ENCODE results near the gene KSR1. TPM values are rescaled to one million over a fixed set of nuclear protein-coding genes. Genes with fewer than 3 reads are reported as not detected.

Gene KSR1
- total RNA-seq, 1 experiment from 2014 or later = 41.7 TPM

DNA sequence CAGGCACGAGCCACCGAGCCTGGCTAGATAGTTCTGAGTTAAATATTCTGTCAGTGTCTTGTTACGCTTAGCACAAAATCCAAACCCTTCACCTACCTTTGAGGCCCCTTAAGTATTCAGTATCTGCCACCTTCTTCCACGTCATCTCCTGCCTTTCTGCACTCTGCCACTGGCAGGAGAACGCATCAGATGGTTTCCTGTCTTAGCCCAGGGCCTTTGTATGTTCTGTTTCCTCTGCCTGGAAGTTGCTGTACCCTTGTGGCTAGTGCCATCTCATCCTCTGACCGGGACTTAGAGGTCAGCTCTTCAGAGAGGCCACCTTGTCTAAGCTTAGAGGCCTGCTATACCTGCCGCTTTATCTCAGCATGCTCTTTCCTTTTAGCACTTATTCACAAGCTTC lies 107.3 kb downstream of the KSR1 start:
- no peak for DNase-seq (ENCODE audit: low spot score)
- Histone ChIP-seq H3K36me3 (ENCODE audit: insufficient read depth, low read length, poor library complexity, severe bottlenecking) (no peaks in the 10 kb centered on the region), H3K4me3 (ENCODE audit: low read depth, low read length, poor library complexity, severe bottlenecking) (no peak overlapping the region), H3K9me3 (ENCODE audit: low read depth, low read length, poor library complexity, severe bottlenecking) (no peaks in the 10 kb centered on the region), H3K27ac (ENCODE audit: low read depth, low read length, poor library complexity, severe bottlenecking) (no peak overlapping the region), H3K27me3 (replicated peaks; ENCODE audit: insufficient read depth, low read depth, low read length, poor library complexity) (no peaks in the 10 kb centered on the region), H3K4me1 (ENCODE audit: insufficient read depth, low read length, poor library complexity, severe bottlenecking) (peaks cover 27% of the 10 kb centered on the region)
- intact Hi-C loops (cut with micrococcal nuclease; ENCODE audit: unreplicated experiment) = loop anchor here (5.0 kb wide), 1 partner anchor 106 kb away; the partner anchor contains the start of gene KSR1
- no TSS peak for BruUV-seq (replicated peaks)
- CTCF ChIA-PET = interaction anchor here (0.6 kb wide), 1 partner anchor 264 kb away, joined by 6 read pairs; no protein-coding TSS in a partner anchor
- POLR2A ChIA-PET (ENCODE audit: low non-redundant PET) = interaction anchor here (0.6 kb wide), 1 partner anchor 179 kb away, joined by 3 read pairs; no protein-coding TSS in a partner anchor
- TF ChIP-seq CTCF (conservative IDR thresholded peaks at IDR 0.05; ENCODE audit: low read depth, low read length) (no peak), EZH2 (IDR thresholded peaks at IDR 0.05; ENCODE audit: borderline replicate concordance, low read depth, low read length, poor library complexity, severe bottlenecking) (no peak)

DNA sequence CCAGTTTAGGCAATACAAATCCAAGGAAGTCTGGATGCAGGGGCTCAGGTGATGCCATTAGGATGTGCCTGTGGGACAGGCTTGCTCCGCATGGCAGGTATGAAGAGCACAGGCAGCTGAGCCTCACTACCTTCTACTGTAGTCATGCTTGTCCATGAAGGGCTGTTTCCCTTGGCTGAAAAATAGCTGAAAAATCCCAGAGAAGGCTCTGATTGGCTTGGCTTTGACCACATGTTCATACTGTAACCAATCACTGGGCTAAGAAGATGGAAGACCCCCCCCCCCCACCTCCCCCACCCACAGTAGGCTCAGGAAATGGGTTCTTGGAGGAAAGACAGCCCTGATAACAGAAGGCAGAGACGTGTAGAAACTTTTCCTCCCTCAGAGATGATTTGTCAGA lies 108.2 kb downstream of the KSR1 start:
- Histone ChIP-seq H3K36me3 (ENCODE audit: insufficient read depth, low read length, poor library complexity, severe bottlenecking) (no peaks in the 10 kb centered on the region), H3K4me1 (ENCODE audit: insufficient read depth, low read length, poor library complexity, severe bottlenecking) (peaks cover 24% of the 10 kb centered on the region), H3K9me3 (ENCODE audit: low read depth, low read length, poor library complexity, severe bottlenecking) (no peaks in the 10 kb centered on the region), H3K27me3 (replicated peaks; ENCODE audit: insufficient read depth, low read depth, low read length, poor library complexity) (no peaks in the 10 kb centered on the region), H3K4me3 (ENCODE audit: low read depth, low read length, poor library complexity, severe bottlenecking) (no peak overlapping the region), H3K27ac (ENCODE audit: low read depth, low read length, poor library complexity, severe bottlenecking) (no peak overlapping the region)
- TF ChIP-seq EZH2 (IDR thresholded peaks at IDR 0.05; ENCODE audit: borderline replicate concordance, low read depth, low read length, poor library complexity, severe bottlenecking) = no peak
- no peak for TF ChIP-seq CTCF (conservative IDR thresholded peaks at IDR 0.05; ENCODE audit: low read depth, low read length)
- POLR2A ChIA-PET (ENCODE audit: low non-redundant PET) = interaction anchor here (0.6 kb wide), 1 partner anchor 32 kb away, joined by 7 read pairs; no protein-coding TSS in a partner anchor
- CTCF ChIA-PET = interaction anchor here (0.6 kb wide), 1 partner anchor 133 kb away, joined by 3 read pairs; no protein-coding TSS in a partner anchor
- BruUV-seq (replicated peaks) = no TSS peak
- no peak for DNase-seq (ENCODE audit: low spot score)
- intact Hi-C loops (cut with micrococcal nuclease; ENCODE audit: unreplicated experiment) = loop anchor here (5.0 kb wide), 1 partner anchor 107 kb away; the partner anchor contains the start of gene KSR1

- TF ChIP-seq CTCF (conservative IDR thresholded peaks at IDR 0.05; ENCODE audit: low read depth, low read length) (no peak), EZH2 (IDR thresholded peaks at IDR 0.05; ENCODE audit: borderline replicate concordance, low read depth, low read length, poor library complexity, severe bottlenecking) (no peak)
- ChIA-PET CTCF (no interaction called here), POLR2A (ENCODE audit: low non-redundant PET) (no interaction called here)
- intact Hi-C loops (cut with micrococcal nuclease; ENCODE audit: unreplicated experiment) = no loop called here
- Histone ChIP-seq H3K36me3 (ENCODE audit: insufficient read depth, low read length, poor library complexity, severe bottlenecking) (no peaks in the 10 kb centered on the region), H3K4me1 (ENCODE audit: insufficient read depth, low read length, poor library complexity, severe bottlenecking) (peaks cover 11% of the 10 kb centered on the region), H3K9me3 (ENCODE audit: low read depth, low read length, poor library complexity, severe bottlenecking) (no peaks in the 10 kb centered on the region), H3K4me3 (ENCODE audit: low read depth, low read length, poor library complexity, severe bottlenecking) (no peak overlapping the region), H3K27me3 (replicated peaks; ENCODE audit: insufficient read depth, low read depth, low read length, poor library complexity) (no peaks in the 10 kb centered on the region), H3K27ac (ENCODE audit: low read depth, low read length, poor library complexity, severe bottlenecking) (peak overlapping the region; percentile 47)
- DNase-seq (ENCODE audit: low spot score) = no peak
- no TSS peak for BruUV-seq (replicated peaks)
Measured at GRCh38 chr17:27565874-27566670, 109.8 kb downstream of the KSR1 start.
